GM12878 (cell line): Measurements from ENCODE around the gene NOS1.

Experiments used
- DPF2 ChIP-seq: fragments of 450-650 bp; IDR thresholded peaks from 2 replicates; pipeline ENCODE4 v1.6.1; 2017; ENCODE audit warnings: mild to moderate bottlenecking
- FOS ChIP-seq: IDR thresholded peaks from 3 replicates; pipeline ENCODE4 v1.6.1; 2011; ENCODE audit warnings: borderline replicate concordance; ENCODE audit not compliant: insufficient read length; ENCODE audit errors: extremely low read depth
- IKZF1 ChIP-seq: fragments of 450-650 bp; conservative IDR thresholded peaks from 2 replicates; pipeline ENCODE4 v1.6.1; 2017; ENCODE audit warnings: antibody characterized with exemption, mild to moderate bottlenecking
- TF ChIP-seq, protein P1 (sequence below): IDR thresholded peaks from 2 replicates; pipeline ENCODE4 v1.6.1; 2012; ENCODE audit warnings: low read length, inconsistent platforms

DNA sequence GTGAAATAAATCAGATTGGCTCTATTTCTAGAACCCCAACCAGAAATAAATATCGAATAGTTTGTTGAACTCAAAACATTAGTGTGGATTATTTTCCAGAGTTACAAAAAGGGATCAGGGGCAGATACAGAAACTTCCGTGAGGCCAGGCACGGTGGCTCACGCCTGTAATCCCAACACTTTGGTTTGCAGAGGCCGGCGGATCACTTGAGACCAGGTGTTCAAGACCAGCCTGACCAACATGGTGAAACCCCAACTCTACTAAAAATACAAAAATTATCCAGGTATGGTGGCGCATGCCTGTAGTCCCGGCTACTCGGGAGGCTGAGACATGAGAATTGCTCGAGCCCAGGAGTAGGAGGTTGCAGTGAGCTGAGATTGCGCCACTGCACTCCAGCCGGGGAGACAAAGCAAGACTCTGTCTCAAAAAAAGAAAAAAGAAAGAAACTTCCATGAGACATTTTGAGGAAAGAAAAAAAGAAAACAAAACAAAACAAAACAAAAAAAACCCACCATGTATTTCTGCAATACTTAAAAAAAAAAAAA, 173.2 kb downstream of the NOS1 start:
- no peak for TF ChIP-seq FOS
- TF ChIP-seq, protein P1, sequence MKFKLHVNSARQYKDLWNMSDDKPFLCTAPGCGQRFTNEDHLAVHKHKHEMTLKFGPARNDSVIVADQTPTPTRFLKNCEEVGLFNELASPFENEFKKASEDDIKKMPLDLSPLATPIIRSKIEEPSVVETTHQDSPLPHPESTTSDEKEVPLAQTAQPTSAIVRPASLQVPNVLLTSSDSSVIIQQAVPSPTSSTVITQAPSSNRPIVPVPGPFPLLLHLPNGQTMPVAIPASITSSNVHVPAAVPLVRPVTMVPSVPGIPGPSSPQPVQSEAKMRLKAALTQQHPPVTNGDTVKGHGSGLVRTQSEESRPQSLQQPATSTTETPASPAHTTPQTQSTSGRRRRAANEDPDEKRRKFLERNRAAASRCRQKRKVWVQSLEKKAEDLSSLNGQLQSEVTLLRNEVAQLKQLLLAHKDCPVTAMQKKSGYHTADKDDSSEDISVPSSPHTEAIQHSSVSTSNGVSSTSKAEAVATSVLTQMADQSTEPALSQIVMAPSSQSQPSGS = no peak
- TF ChIP-seq DPF2 = no peak
- no peak for TF ChIP-seq IKZF1
